NCI-H1694 (cell line): ENCODE measurements around the gene DBX1.
"Not testable (repeated sequence)": the region's sequence is repeated elsewhere in the genome, so short reads cannot be mapped to it uniquely, and the experiment has no call there.

ENCODE experiments used
- DNase-seq: peaks from one replicate; lab custom pipeline; 2025; lab: John Stamatoyannopoulos, UW

DBX1 gene

GRCh38 chr11:20160425-20161229 is at the start of gene DBX1:
Gene DBX1 (minus strand): TSS chr11:20160475. CDS start chr11:20160324, 151 bp downstream.
- no peak for DNase-seq

GRCh38 chr11:20208622-20209111 is 48.4 kb upstream of the DBX1 start:
- no peak for DNase-seq

GRCh38 chr11:20207781-20208621 is 47.7 kb upstream of the DBX1 start:
- DNase-seq, result no peak

GRCh38 chr11:20205807-20206206 is 45.5 kb upstream of the DBX1 start:
- no peak for DNase-seq

- no peak for DNase-seq
Measured at GRCh38 chr11:20204681-20205080, 44.4 kb upstream of the DBX1 start.

GRCh38 chr11:20203831-20204230 is 43.6 kb upstream of the DBX1 start:
- no peak for DNase-seq

- DNase-seq, result no peak
Measured at GRCh38 chr11:20201231-20201630, 41.0 kb upstream of the DBX1 start.

- not testable (repeated sequence) for DNase-seq
Measured at GRCh38 chr11:20200331-20200955, 40.2 kb upstream of the DBX1 start.

- no peak for DNase-seq
Measured at GRCh38 chr11:20197881-20198280, 37.6 kb upstream of the DBX1 start.

GRCh38 chr11:20194470-20194869 is 34.2 kb upstream of the DBX1 start:
- DNase-seq, result no peak

- no peak for DNase-seq
Measured at GRCh38 chr11:20193307-20193706, 33.0 kb upstream of the DBX1 start.

GRCh38 chr11:20192641-20193040 is 32.4 kb upstream of the DBX1 start:
- no peak for DNase-seq

- DNase-seq, result no peak
Measured at GRCh38 chr11:20192151-20192550, 31.9 kb upstream of the DBX1 start.

- DNase-seq, result no peak
Measured at GRCh38 chr11:20178976-20179375, 18.7 kb upstream of the DBX1 start.

- no peak for DNase-seq
Measured at GRCh38 chr11:20177136-20177535, 16.9 kb upstream of the DBX1 start.

GRCh38 chr11:20172721-20173447 is 12.6 kb upstream of the DBX1 start:
- no peak for DNase-seq

GRCh38 chr11:20163783-20164481 is 3.7 kb upstream of the DBX1 start:
- no peak for DNase-seq

GRCh38 chr11:20162824-20163782 is 2.8 kb upstream of the DBX1 start:
- DNase-seq, result no peak

- no peak for DNase-seq
Measured at GRCh38 chr11:20161923-20162744, 1.9 kb upstream of the DBX1 start.
